GM18507 (cell line): ENCODE results near the gene CDYL.
"Not testable (repeated sequence)": the region's sequence is repeated elsewhere in the genome, so short reads cannot be mapped to it uniquely, and the experiment has no call there.

Experiments used
- DNase-seq: peaks from one replicate; pipeline ENCODE4 v3.0.0; 2011; ENCODE audit warnings: low read depth; ENCODE audit not compliant: insufficient read length; ENCODE audit errors: extremely low spot score
- FAIRE-seq: peaks from 2 replicates; lab custom pipeline; 2011; peaks lifted over from hg19 to GRCh38; lab: Jason Lieb, UNC

Gene CDYL

GRCh38 chr6:4820704-4821276 lies 44.6 kb downstream of the CDYL start:
- FAIRE-seq (no peak), DNase-seq (no peak)

- FAIRE-seq, result no peak
- DNase-seq, result no peak
Observed at GRCh38 chr6:4822476-4822875, 46.3 kb downstream of the CDYL start.

GRCh38 chr6:4828187-4828698 lies 52.0 kb downstream of the CDYL start:
- DNase-seq, result no peak
- no peak for FAIRE-seq

- no peak for FAIRE-seq
- no peak for DNase-seq
Observed at GRCh38 chr6:4829089-4829488, 52.9 kb downstream of the CDYL start.

- FAIRE-seq, DNase-seq: not testable (repeated sequence)
Observed at GRCh38 chr6:4835540-4835939, 59.3 kb downstream of the CDYL start.

- FAIRE-seq (no peak), DNase-seq (no peak)
Observed at GRCh38 chr6:4840169-4840568, 64.0 kb downstream of the CDYL start.

- DNase-seq (no peak), FAIRE-seq (no peak)
Observed at GRCh38 chr6:4844108-4844507, 67.9 kb downstream of the CDYL start.

- DNase-seq, result no peak
- no peak for FAIRE-seq
Observed at GRCh38 chr6:4846387-4846786, 70.2 kb downstream of the CDYL start.

- DNase-seq (no peak), FAIRE-seq (peak; percentile 47)
Observed at GRCh38 chr6:4848382-4849068, 72.3 kb downstream of the CDYL start.

- DNase-seq (no peak), FAIRE-seq (no peak)
Observed at GRCh38 chr6:4849226-4850022, 73.2 kb downstream of the CDYL start.

- no peak for DNase-seq
- no peak for FAIRE-seq
Observed at GRCh38 chr6:4851035-4851434, 74.8 kb downstream of the CDYL start.

- DNase-seq, FAIRE-seq: not testable (repeated sequence)
Observed at GRCh38 chr6:4852186-4852585, 76.0 kb downstream of the CDYL start.

- no peak for DNase-seq
- FAIRE-seq, result no peak
Observed at GRCh38 chr6:4852938-4853337, 76.7 kb downstream of the CDYL start.

GRCh38 chr6:4853349-4853748 lies 77.1 kb downstream of the CDYL start:
- DNase-seq (no peak), FAIRE-seq (no peak)

GRCh38 chr6:4853782-4854511 lies 77.7 kb downstream of the CDYL start:
- DNase-seq (no peak), FAIRE-seq (no peak)

- no peak for DNase-seq
- no peak for FAIRE-seq
Observed at GRCh38 chr6:4856785-4857184, 80.6 kb downstream of the CDYL start.

GRCh38 chr6:4858194-4859015 lies 82.2 kb downstream of the CDYL start:
- FAIRE-seq, result no peak

GRCh38 chr6:4860387-4860786 lies 84.2 kb downstream of the CDYL start:
- FAIRE-seq (no peak), DNase-seq (no peak)

More at GRCh38 chr6:4858194-4859015, 82.2 kb downstream of the CDYL start:
- DNase-seq, result no peak

- DNase-seq (no peak), FAIRE-seq (no peak)
Observed at GRCh38 chr6:4861564-4861963, 85.4 kb downstream of the CDYL start.
